Adrenal gland (tissue), 12 donors: Measurements from ENCODE around the gene EMCN. TPM values are rescaled to one million over a fixed set of nuclear protein-coding genes. Genes with fewer than 3 reads are reported as not detected.

Source experiments
- DNase-seq, 7 donors: peaks; one replicate each; pipeline ENCODE4 v3.0.0-alpha.2; 2019 to 2020
- H3K27ac ChIP-seq, 5 donors: fragments of 200-600 bp; sonication (generic) in 4 of 5; 1 replicate in 3 of 5; 2 replicates in 2 of 5; pipeline versions ENCODE4 v1.5.1 to v1.8.0; 2016 to 2020; ENCODE audit warnings: mild to moderate bottlenecking in 1 of 5
- H3K27me3 ChIP-seq: fragments of 200-600 bp; 2 replicates; pipeline ENCODE4 v1.8.0; 2021
- H3K36me3 ChIP-seq, 2 donors: fragments of 200-600 bp; replicated peaks in 1 of 2; 1 replicate in 1 of 2; 2 replicates in 1 of 2; pipeline versions ENCODE4 v1.5.1 to v1.8.0; 2018 to 2022
- H3K4me1 ChIP-seq, 2 donors: fragments of 200-600 bp; replicated peaks in 1 of 2; 1 replicate in 1 of 2; 2 replicates in 1 of 2; pipeline versions ENCODE4 v1.5.1 to v1.8.0; 2018 to 2021
- H3K4me3 ChIP-seq, 4 donors: fragments of 200-600 bp; sonication (generic) in 3 of 4; one replicate each; pipeline ENCODE4 v1.5.1; 2016 to 2018
- H3K9me3 ChIP-seq, 3 donors: fragments of 200-600 bp; sonication (generic) in 1 of 3; replicated peaks in 1 of 3; 1 replicate in 2 of 3; 2 replicates in 1 of 3; pipeline versions ENCODE4 v1.5.1 to v1.8.0; 2016 to 2021
- POLR2A ChIP-seq, 2 donors: fragments of 450-650 bp; IDR thresholded peaks; one replicate each; pipeline ENCODE4 v1.6.1; 2017; ENCODE audit warnings: antibody characterized with exemption in 2 of 2, mild to moderate bottlenecking in 2 of 2, moderate library complexity in 1 of 2
- WGBS, 4 donors: extraction: QIAGEN DNeasy Blood & Tissue Kit in 2 of 4; methylation state at CpG; one replicate each; pipeline versions ENCODE4 v1.1.5 to v1.1.7; 2013 to 2017; 5-methylcytosine and 5-hydroxymethylcytosine counted together
- intact Hi-C, 2 donors: fragments of 100-400 bp; cut with DNase I; formaldehyde crosslinking; loops; one replicate each; pipeline versions ENCODE4 v1.14.1 to v1.15.0; 2022 to 2023
- polyA plus RNA-seq, 3 donors: library from polyadenylated mRNA; stranded (reverse); fragments of 200-250 nt in 2 of 3; fragments of 350-450 nt in 1 of 3; fragmentation: Illumina TruSeq in 1 of 3; extraction: RNeasy Lipid Tissue Mini Kit (QIAGEN cat#74804) in 1 of 3; gene quantifications; one replicate each; pipeline ENCODE4 v1.2.3, GENCODE V29; 2013 to 2014
- total RNA-seq, 9 donors: library from RNA; depleted of rRNA in 4 of 9; stranded (reverse); fragments of >200 nt in 4 of 9; fragments of 120-200 nt in 1 of 9; fragmentation: NEBNext Ultra II Directional in 1 of 9; extraction: Animal tissue kit (Norgen Biotek cat#: 25700) in 1 of 9; gene quantifications; one replicate each; pipeline versions ENCODE4 v1.1.0 to v1.2.4, GENCODE V29; 2013 to 2023
- TF ChIP-seq, protein P1 (sequence below), 6 experiments: fragments of 450-650 bp in 4 of 6; fragments of 200-600 bp in 2 of 6; sonication (generic) in 1 of 6; IDR thresholded peaks; 1 replicate in 5 of 6; 2 replicates in 1 of 6; pipeline versions ENCODE4 v1.5.1 to v1.8.0; 2016 to 2021; ENCODE audit warnings: antibody characterized with exemption in 6 of 6, mild to moderate bottlenecking in 2 of 6, moderate library complexity in 1 of 6
- donor health status: healthy with polysubstance abuse.
- donor health status: Bipolar disorder and iron deficiency.
- donor health status: DM: yes; HTN: yes; CAD: no.
- donor health status: DM: no; HTN: no; CAD: no.
- donor health status: DM: no; HTN: no; CAD: no.
- donor health status: DM: yes; HTN: yes; CAD: no.

The EMCN gene
- total and polyA plus RNA-seq, 12 donors, result 14.6 to 86.1 (median 37.3) TPM

DNA sequence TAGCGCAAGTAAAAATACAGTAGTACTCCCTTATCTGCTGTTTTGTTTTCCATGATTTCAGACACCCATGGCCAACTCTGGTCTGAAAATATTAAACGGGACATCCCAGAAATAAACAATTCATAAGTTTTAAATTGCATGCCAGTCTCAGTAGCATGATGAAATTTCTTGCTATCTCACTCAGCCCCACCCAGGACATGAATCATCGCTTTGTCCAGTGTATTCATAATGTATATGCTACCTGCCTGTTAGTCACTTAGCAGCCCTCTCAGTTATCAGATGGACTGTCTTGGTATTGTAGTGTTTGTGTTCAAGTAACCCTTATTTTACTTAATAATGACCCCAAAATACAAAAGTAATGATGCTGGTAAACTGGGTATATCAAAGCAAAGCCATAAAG lies 169.3 kb downstream of the EMCN start:
- intact Hi-C loops, result no loop called here
- H3K4me3 ChIP-seq, result no peak overlapping the region
- no peaks in the 10 kb centered on the region for H3K36me3 ChIP-seq
- H3K27ac ChIP-seq, result no peak overlapping the region
- no peaks in the 10 kb centered on the region for H3K27me3 ChIP-seq
- DNase-seq, result no peak
- no peak for TF ChIP-seq POLR2A (IDR thresholded peaks at IDR 0.05)
- TF ChIP-seq, protein P1, sequence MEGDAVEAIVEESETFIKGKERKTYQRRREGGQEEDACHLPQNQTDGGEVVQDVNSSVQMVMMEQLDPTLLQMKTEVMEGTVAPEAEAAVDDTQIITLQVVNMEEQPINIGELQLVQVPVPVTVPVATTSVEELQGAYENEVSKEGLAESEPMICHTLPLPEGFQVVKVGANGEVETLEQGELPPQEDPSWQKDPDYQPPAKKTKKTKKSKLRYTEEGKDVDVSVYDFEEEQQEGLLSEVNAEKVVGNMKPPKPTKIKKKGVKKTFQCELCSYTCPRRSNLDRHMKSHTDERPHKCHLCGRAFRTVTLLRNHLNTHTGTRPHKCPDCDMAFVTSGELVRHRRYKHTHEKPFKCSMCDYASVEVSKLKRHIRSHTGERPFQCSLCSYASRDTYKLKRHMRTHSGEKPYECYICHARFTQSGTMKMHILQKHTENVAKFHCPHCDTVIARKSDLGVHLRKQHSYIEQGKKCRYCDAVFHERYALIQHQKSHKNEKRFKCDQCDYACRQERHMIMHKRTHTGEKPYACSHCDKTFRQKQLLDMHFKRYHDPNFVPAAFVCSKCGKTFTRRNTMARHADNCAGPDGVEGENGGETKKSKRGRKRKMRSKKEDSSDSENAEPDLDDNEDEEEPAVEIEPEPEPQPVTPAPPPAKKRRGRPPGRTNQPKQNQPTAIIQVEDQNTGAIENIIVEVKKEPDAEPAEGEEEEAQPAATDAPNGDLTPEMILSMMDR (IDR thresholded peaks at IDR 0.05), result no peak
- H3K4me1 ChIP-seq, result no peaks in the 10 kb centered on the region
- no peaks in the 10 kb centered on the region for H3K9me3 ChIP-seq
- WGBS, 4 donors, result 76 to 88% (median 84%) methylated on average over 3 of the region's 3 CpGs

DNA sequence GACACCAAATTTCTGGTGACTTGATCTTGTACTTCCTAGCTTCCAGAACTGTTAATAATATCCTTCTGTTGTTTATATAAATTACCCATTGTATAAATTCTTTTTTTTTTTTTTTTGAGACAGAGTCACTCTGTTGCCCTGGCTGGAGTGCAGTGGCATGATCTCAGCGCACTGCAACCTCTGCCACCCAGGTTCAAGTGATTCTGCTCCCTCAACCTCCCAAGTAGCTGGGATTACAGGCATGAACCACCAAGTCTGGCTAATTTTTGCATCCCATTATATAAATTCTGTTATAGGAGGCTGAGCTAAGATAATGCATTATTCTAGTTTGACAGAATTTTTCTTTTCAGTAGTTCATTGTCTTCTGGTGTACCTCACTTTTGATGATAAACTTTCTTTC lies 170.6 kb downstream of the EMCN start:
- no peak overlapping the region for H3K4me3 ChIP-seq
- H3K36me3 ChIP-seq, result no peaks in the 10 kb centered on the region
- no peak for TF ChIP-seq POLR2A (IDR thresholded peaks at IDR 0.05)
- no peaks in the 10 kb centered on the region for H3K4me1 ChIP-seq
- no peaks in the 10 kb centered on the region for H3K27me3 ChIP-seq
- H3K9me3 ChIP-seq, result no peaks in the 10 kb centered on the region
- 73 to 97% (median 94%) methylated on average over 1 of the region's 1 CpG for WGBS, 4 donors
- H3K27ac ChIP-seq, result no peak overlapping the region
- DNase-seq, result no peak
- intact Hi-C loops, result no loop called here

DNA sequence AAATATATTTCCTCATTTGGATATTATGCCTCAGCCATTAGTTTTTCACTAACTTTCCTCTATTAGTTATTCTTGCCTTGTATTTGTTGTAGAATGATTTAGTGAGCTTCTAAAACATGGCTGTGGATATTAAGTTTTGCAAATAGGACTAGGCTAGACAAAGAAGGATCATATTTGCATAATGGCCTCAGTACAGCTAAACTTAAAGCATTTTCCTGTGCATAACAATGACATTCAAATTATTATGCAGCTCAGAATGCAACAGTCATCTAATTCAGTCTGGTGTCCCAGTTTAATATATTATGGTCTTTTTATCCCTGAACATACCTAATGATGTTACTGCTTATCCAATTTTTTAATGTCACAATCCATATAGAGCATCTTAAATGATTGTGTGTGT lies 172.2 kb downstream of the EMCN start:
- Histone ChIP-seq H3K9me3 (no peaks in the 10 kb centered on the region), H3K27me3 (no peaks in the 10 kb centered on the region), H3K36me3 (no peaks in the 10 kb centered on the region), H3K4me1 (no peaks in the 10 kb centered on the region), H3K27ac (no peak overlapping the region), H3K4me3 (no peak overlapping the region)
- TF ChIP-seq, protein P1 (IDR thresholded peaks at IDR 0.05), result no peak
- no peak for TF ChIP-seq POLR2A (IDR thresholded peaks at IDR 0.05)
- intact Hi-C loops, result no loop called here
- no peak for DNase-seq
